Smooth muscle cell (in vitro differentiated cells): ENCODE measurements around the gene REXO1. TPM values are rescaled to one million over a fixed set of nuclear protein-coding genes. Genes with fewer than 3 reads are reported as not detected.

ENCODE experiments used
- DNase-seq: peaks from one replicate; lab custom pipeline; 2025; ENCODE audit not compliant: unreplicated experiment; lab: John Stamatoyannopoulos, UW
- H2AFZ ChIP-seq: fragments of 200-600 bp; sonication (generic); 2 replicates; pipeline ENCODE4 v1.6.0; 2016; ENCODE audit warnings: antibody characterized with exemption, low read depth, mild to moderate bottlenecking
- H3F3A ChIP-seq: fragments of 200-600 bp; sonication (generic); 2 replicates; pipeline ENCODE4 v1.6.0; 2017; ENCODE audit warnings: antibody characterized with exemption, low read depth
- H3K27ac ChIP-seq: fragments of 200-600 bp; sonication (generic); 2 replicates; pipeline ENCODE4 v1.5.1; 2016; ENCODE audit warnings: low read depth, mild to moderate bottlenecking
- H3K27me3 ChIP-seq: fragments of 200-600 bp; sonication (generic); 2 replicates; pipeline ENCODE4 v1.6.1; 2016; ENCODE audit warnings: low read depth, mild to moderate bottlenecking
- H3K36me3 ChIP-seq: fragments of 200-600 bp; sonication (generic); 2 replicates; pipeline ENCODE4 v1.5.1; 2016; ENCODE audit warnings: low read depth
- H3K4me1 ChIP-seq: fragments of 200-600 bp; sonication (generic); 2 replicates; pipeline ENCODE4 v1.5.1; 2016; ENCODE audit warnings: low read depth
- H3K4me2 ChIP-seq: fragments of 200-600 bp; sonication (generic); 2 replicates; pipeline ENCODE4 v1.6.0; 2016; ENCODE audit warnings: mild to moderate bottlenecking
- H3K4me3 ChIP-seq: fragments of 200-600 bp; sonication (generic); 2 replicates; pipeline ENCODE4 v1.5.1; 2016; ENCODE audit warnings: mild to moderate bottlenecking
- H3K79me2 ChIP-seq: fragments of 200-600 bp; sonication (generic); 2 replicates; pipeline ENCODE4 v1.6.0; 2016; ENCODE audit warnings: low read depth, mild to moderate bottlenecking
- H3K9ac ChIP-seq: fragments of 200-600 bp; sonication (generic); 2 replicates; pipeline ENCODE4 v1.6.0; 2016; ENCODE audit warnings: low read depth
- H3K9me3 ChIP-seq: fragments of 200-600 bp; sonication (generic); replicated peaks from 2 replicates; pipeline ENCODE4 v1.5.1; 2016; ENCODE audit warnings: low read depth
- H4K20me1 ChIP-seq: fragments of 200-600 bp; sonication (generic); 2 replicates; pipeline ENCODE4 v1.6.0; 2016; ENCODE audit warnings: low read depth
- CTCF ChIP-seq: fragments of 200-600 bp; sonication (generic); IDR thresholded peaks from 2 replicates; pipeline ENCODE4 v1.5.1; 2017; ENCODE audit warnings: borderline replicate concordance, mild to moderate bottlenecking, antibody characterized with exemption; ENCODE audit not compliant: insufficient read depth, poor library complexity, severe bottlenecking
- WGBS: methylation state at CpG from one replicate; pipeline ENCODE4 v1.1.7; 2016; ENCODE audit warnings: low lambda C conversion rate; 5-methylcytosine and 5-hydroxymethylcytosine counted together
- polyA plus RNA-seq: library from polyadenylated mRNA; unstranded; fragments of >200 nt; fragmentation: Nextera tagmentation; extraction: Ambion mirVana; gene quantifications from 2 replicates; pipeline ENCODE4 v1.2.1, GENCODE V29; 2016
- total RNA-seq: library from RNA; depleted of rRNA; stranded (reverse); fragments of >200 nt; gene quantifications from 2 replicates; pipeline ENCODE4 v1.2.3, GENCODE V29; 2014

The REXO1 gene
- total and polyA plus RNA-seq, 2 experiments from 2014 or later = 10.6 to 11.6 TPM

DNA sequence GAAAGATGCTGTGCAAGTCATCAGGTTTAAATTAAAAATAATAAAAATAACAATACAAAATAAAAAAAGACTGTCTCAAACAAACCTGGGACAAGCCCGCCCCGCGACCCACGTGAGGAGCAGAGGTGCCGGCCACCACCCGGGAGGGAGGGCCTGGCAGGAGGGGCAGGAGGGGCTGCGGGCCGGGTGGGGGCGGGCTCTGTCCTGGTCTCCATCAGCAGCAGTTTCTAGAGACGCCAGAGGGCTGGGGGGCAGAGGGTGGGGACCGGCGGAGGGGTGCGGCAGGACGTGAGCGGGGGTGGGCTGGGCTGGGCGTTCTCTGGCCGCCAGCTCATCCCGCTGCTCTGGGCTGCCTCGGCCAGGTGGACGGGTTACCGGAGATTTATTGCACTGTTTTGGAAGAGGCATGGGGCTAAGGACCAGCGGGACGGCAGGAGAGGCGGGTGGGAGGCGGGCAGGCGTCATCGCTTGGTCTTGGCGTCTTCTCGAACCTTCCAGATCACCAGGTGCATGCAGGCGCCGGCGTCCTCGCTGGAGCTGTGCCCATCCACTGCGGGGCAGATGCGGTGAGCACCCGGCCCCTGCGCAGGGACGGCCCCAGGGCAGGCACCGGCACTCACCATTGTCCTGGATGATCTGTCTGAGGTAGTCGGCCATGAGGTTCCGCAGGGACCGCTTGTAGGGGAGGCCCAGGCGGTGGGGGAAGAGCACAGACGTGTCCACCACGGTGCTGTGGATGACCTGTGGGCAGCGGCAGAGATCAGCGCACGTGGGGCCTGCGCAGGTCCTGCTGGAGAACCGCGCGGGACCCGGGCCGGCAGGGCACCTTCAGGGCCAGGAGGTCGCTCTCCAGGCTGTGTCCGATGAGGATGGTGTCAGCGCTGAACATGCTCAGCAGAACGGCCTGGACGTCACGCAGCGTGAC, 32.4 kb downstream of the REXO1 start:
- Histone ChIP-seq H4K20me1 (no peaks in the 10 kb centered on the region), H3K4me3 (no peak overlapping the region), H2AFZ (no peak overlapping the region), H3K79me2 (no peaks in the 10 kb centered on the region), H3K27ac (no peak overlapping the region), H3K4me1 (peaks cover 7% of the 10 kb centered on the region), H3K27me3 (no peaks in the 10 kb centered on the region), H3K9me3 (no peaks in the 10 kb centered on the region), H3F3A (no peaks in the 10 kb centered on the region), H3K9ac (no peak overlapping the region), H3K36me3 (no peaks in the 10 kb centered on the region), H3K4me2 (no peak overlapping the region)
- 94% methylated on average over 56 of the region's 61 CpGs for WGBS
- TF ChIP-seq CTCF = no peak
- no peak for DNase-seq

DNA sequence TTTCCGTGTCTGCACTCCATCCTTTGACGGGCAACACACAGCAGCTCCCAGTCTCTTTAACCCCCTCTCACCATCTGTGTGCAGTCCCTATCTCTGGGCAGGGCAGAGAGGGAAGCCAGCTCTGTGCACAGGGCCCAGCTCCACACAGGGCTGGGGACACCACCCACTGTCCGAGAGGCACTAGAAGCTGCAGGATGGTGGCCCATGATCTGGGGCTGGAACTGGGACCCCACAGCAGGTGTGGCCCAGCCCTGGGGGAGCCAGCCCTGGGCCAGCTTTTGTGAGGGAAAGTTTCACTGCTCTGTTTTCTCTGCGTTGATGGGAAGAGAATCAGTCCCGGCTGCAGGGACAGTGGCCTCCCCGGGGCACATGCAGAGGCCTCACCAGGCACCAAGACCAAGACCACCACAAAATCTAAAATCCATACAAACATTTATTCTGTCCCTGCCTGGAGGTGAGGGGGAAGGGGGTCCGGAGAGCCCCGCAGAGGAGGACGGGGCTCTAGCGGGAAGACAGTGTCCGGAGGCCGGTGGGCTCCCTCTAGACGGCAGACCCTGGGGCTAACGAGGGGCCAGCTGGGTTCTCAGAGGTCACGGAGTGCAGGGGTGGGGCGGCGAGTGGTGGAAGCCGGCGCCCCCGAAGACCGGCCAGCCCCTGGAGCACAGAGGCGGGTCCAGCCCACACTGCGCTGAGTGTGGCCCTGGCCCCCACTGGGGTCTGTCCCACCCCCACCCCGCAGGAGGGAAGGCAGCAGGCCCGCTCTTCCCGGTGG, 33.3 kb downstream of the REXO1 start:
- Histone ChIP-seq H3K27me3 (no peaks in the 10 kb centered on the region), H2AFZ (no peak overlapping the region), H4K20me1 (no peaks in the 10 kb centered on the region), H3K36me3 (no peaks in the 10 kb centered on the region), H3K4me1 (peaks cover 7% of the 10 kb centered on the region), H3K27ac (no peak overlapping the region), H3K4me2 (no peak overlapping the region), H3K9me3 (no peaks in the 10 kb centered on the region), H3K79me2 (no peaks in the 10 kb centered on the region), H3K9ac (no peak overlapping the region), H3F3A (no peaks in the 10 kb centered on the region), H3K4me3 (no peak overlapping the region)
- TF ChIP-seq CTCF = no peak
- WGBS = 92% methylated on average over 16 of the region's 26 CpGs
- DNase-seq = no peak

DNA sequence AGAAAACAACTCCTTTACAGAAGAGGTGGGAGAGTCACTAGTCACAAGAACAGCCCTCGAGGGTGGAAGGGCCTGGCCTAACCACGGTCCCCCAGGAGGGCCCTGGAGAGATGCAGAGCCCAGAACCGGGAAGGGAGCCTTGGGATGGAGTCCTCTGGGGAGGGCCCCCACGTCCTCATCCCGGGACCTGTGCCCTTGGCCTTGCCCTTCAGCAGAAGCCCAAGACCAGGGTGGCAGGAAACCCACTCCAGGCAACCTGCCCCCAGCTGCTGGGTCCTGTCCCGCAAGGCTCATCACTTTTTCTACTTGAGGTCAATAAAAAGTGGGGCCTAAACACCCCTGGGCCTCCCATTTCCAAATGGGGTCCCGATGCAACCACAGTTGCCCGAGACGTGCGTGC, 33.9 kb downstream of the REXO1 start:
- Histone ChIP-seq H3K9me3 (no peaks in the 10 kb centered on the region), H3K4me2 (no peak overlapping the region), H3K79me2 (no peaks in the 10 kb centered on the region), H3K27ac (no peak overlapping the region), H3K36me3 (no peaks in the 10 kb centered on the region), H3K4me1 (peaks cover 7% of the 10 kb centered on the region), H3K9ac (no peak overlapping the region), H3K4me3 (no peak overlapping the region), H3F3A (no peaks in the 10 kb centered on the region), H2AFZ (no peak overlapping the region), H4K20me1 (no peaks in the 10 kb centered on the region), H3K27me3 (no peaks in the 10 kb centered on the region)
- 96% methylated on average over 10 of the region's 10 CpGs for WGBS
- no peak for TF ChIP-seq CTCF
- DNase-seq = no peak
